ENCODE data around the gene MFN1. TPM values are rescaled to one million over a fixed set of nuclear protein-coding genes. Genes with fewer than 3 reads are reported as not detected.
A peak's percentile ranks its signal among the peaks of the same experiment; 100 is the strongest.

Gene MFN1
- total and polyA plus RNA-seq, 2 of the 13 experiments (the other 11 are each of a cell fraction or from before 2014, with no cell fraction given), result 25.2 to 37.5 TPM

DNA sequence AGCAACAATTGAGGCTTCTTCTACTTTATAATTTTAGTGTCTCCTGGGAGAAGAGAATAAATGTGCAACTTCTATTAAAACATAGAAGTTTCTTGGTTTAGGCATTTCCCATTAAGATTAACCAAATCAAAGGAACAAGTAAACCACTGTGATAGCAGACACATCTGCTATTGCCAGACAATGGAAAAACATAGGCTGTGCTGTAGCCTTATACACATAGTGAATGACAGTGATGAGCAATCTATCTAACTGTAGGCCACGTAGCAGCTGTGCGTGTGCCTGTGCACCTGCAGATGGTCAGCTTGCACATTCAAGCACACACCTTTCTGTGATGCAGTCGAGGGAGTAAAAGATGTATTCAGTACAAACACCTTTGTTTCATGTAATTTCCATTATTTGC, 71.1 kb downstream of the MFN1 start:
- DNase-seq (ENCODE audit: low spot score), result no peak
- no peak for TF ChIP-seq ZBTB7B (CRISPR knock-in tag; IDR thresholded peaks at IDR 0.05)
- TF ChIP-seq TCF7L2 (IDR thresholded peaks at IDR 0.05; ENCODE audit: low read depth, low read length), result no peak
- TF ChIP-seq HNRNPL (IDR thresholded peaks at IDR 0.05; ENCODE audit: low read depth, low read length), result no peak
- no peak for TF ChIP-seq CENPX (CRISPR knock-in tag; IDR thresholded peaks at IDR 0.05)
- no peak for ATAC-seq
- H3K4me2 ChIP-seq (ENCODE audit: low read depth, low read length), result no peak overlapping the region
- H3K36me3 ChIP-seq (replicated peaks in 1 of 2; ENCODE audit: control insufficient read depth in 1 of 2, insufficient read depth in 2 of 2, low read length in 2 of 2), result no peaks in the 10 kb centered on the region
- no peak overlapping the region for H3K4me3 ChIP-seq (replicated peaks in 1 of 3; ENCODE audit: insufficient read depth in 1 of 3, low read depth in 2 of 3, low read length in 3 of 3)
- CTCF ChIA-PET (ENCODE audit: low intra/inter-chr PET ratio, low total read pairs), result no interaction called here
- no peaks in the 10 kb centered on the region for H3K27me3 ChIP-seq (ENCODE audit: control insufficient read depth in 1 of 2, insufficient read depth in 2 of 2, low read length in 2 of 2)
- no peaks in the 10 kb centered on the region for H4K20me1 ChIP-seq (ENCODE audit: insufficient read depth, low read length)
- H3K79me2 ChIP-seq (ENCODE audit: insufficient read depth, low read length), result no peaks in the 10 kb centered on the region
- intact Hi-C loops (cut with micrococcal nuclease; ENCODE audit: unreplicated experiment) (no loop called here), in situ Hi-C loops (cut with HindIII; ENCODE audit: extremely low pct_ligation_motif_present, low pct_unique_long_range_greater_than_20kb) (no loop called here)
- no peak for FAIRE-seq
- no peaks in the 10 kb centered on the region for H3K9me3 ChIP-seq (ENCODE audit: low read length)
- H3K27ac ChIP-seq (ENCODE audit: extremely low read length, insufficient read depth, low read length), result no peak overlapping the region
- POLR2A ChIA-PET, result no interaction called here
- H3K9ac ChIP-seq (ENCODE audit: insufficient read depth, low read depth, low read length), result no peak overlapping the region
- 72% methylated on average over 3 of the region's 3 CpGs for WGBS (ENCODE audit: low lambda C conversion rate)
- no TSS peak for BruUV-seq (replicated peaks)
- H3K4me1 ChIP-seq (ENCODE audit: insufficient read depth, low read length), result no peaks in the 10 kb centered on the region
- no peak overlapping the region for H2AFZ ChIP-seq (ENCODE audit: low read length)

DNA sequence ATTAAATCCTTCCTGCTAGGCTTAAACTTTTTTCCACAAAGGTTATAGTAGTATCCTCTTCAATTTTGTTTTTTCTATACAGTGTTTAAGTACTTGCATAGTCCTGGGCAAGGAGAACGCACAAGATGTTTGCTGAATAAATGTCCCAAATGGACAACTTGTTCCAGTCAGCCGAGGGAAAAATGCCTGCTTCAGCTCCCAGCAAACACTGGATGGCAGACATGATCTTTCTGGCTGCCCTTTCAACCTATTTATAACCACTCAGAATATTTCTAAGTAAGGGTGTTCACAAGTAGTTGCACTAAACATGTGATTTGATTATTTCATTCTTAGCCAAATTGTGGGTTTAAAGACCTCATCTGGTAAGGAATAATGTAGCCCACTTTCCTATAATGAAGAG, 74.0 kb downstream of the MFN1 start:
- H3K4me3 ChIP-seq (replicated peaks in 1 of 3; ENCODE audit: insufficient read depth in 1 of 3, low read depth in 2 of 3, low read length in 3 of 3), result no peak overlapping the region
- H3K4me2 ChIP-seq (ENCODE audit: low read depth, low read length), result no peak overlapping the region
- no peaks in the 10 kb centered on the region for H4K20me1 ChIP-seq (ENCODE audit: insufficient read depth, low read length)
- H3K27ac ChIP-seq (ENCODE audit: extremely low read length, insufficient read depth, low read length), result no peak overlapping the region
- no peaks in the 10 kb centered on the region for H3K79me2 ChIP-seq (ENCODE audit: insufficient read depth, low read length)
- no peak for DNase-seq (ENCODE audit: low spot score)
- 51% methylated on average over 2 of the region's 2 CpGs for WGBS (ENCODE audit: low lambda C conversion rate)
- no peaks in the 10 kb centered on the region for H3K4me1 ChIP-seq (ENCODE audit: insufficient read depth, low read length)
- H3K27me3 ChIP-seq (ENCODE audit: control insufficient read depth in 1 of 2, insufficient read depth in 2 of 2, low read length in 2 of 2), result no peaks in the 10 kb centered on the region
- CTCF ChIA-PET (ENCODE audit: low intra/inter-chr PET ratio, low total read pairs), result no interaction called here
- no peak overlapping the region for H3K9ac ChIP-seq (ENCODE audit: insufficient read depth, low read depth, low read length)
- no peaks in the 10 kb centered on the region for H3K36me3 ChIP-seq (replicated peaks in 1 of 2; ENCODE audit: control insufficient read depth in 1 of 2, insufficient read depth in 2 of 2, low read length in 2 of 2)
- POLR2A ChIA-PET, result no interaction called here
- BruUV-seq (replicated peaks), result no TSS peak
- no peaks in the 10 kb centered on the region for H3K9me3 ChIP-seq (ENCODE audit: low read length)
- TF ChIP-seq ZNF282 (IDR thresholded peaks at IDR 0.05; ENCODE audit: partially characterized antibody), result no peak
- TF ChIP-seq ZNF160 (CRISPR knock-in tag; IDR thresholded peaks at IDR 0.05), result no peak
- peak; percentile 53 for TF ChIP-seq STAG1 (CRISPR knock-in tag; IDR thresholded peaks at IDR 0.05)
- TF ChIP-seq, protein P1, sequence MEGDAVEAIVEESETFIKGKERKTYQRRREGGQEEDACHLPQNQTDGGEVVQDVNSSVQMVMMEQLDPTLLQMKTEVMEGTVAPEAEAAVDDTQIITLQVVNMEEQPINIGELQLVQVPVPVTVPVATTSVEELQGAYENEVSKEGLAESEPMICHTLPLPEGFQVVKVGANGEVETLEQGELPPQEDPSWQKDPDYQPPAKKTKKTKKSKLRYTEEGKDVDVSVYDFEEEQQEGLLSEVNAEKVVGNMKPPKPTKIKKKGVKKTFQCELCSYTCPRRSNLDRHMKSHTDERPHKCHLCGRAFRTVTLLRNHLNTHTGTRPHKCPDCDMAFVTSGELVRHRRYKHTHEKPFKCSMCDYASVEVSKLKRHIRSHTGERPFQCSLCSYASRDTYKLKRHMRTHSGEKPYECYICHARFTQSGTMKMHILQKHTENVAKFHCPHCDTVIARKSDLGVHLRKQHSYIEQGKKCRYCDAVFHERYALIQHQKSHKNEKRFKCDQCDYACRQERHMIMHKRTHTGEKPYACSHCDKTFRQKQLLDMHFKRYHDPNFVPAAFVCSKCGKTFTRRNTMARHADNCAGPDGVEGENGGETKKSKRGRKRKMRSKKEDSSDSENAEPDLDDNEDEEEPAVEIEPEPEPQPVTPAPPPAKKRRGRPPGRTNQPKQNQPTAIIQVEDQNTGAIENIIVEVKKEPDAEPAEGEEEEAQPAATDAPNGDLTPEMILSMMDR (CRISPR knock-in tag; IDR thresholded peaks at IDR 0.05), result peak; percentile 54
- ATAC-seq, result no peak
- intact Hi-C loops (cut with micrococcal nuclease; ENCODE audit: unreplicated experiment), result no loop called here
- no peak overlapping the region for H2AFZ ChIP-seq (ENCODE audit: low read length)
- in situ Hi-C loops (cut with HindIII; ENCODE audit: extremely low pct_ligation_motif_present, low pct_unique_long_range_greater_than_20kb), result no loop called here
- FAIRE-seq, result no peak
